ENCODE results near the gene MAPRE2.

MAPRE2 gene

GRCh38 chr18:35045806-35046205, 4.6 kb downstream of the MAPRE2 start:
- TF ChIP-seq ZNF274 (IDR thresholded peaks at IDR 0.05; ENCODE audit: low read depth, low read length) = no peak
- peak overlapping the region; percentile 67; the same call in 1 of the 2 replicates for H3K4me3 ChIP-seq (ENCODE audit: low read length)

- H3K4me3 ChIP-seq (ENCODE audit: low read length) = no peak overlapping the region
- no peak for TF ChIP-seq ZNF274 (IDR thresholded peaks at IDR 0.05; ENCODE audit: low read depth, low read length)
Measured at GRCh38 chr18:35047697-35048292, 6.6 kb downstream of the MAPRE2 start.

- TF ChIP-seq ZNF274 (IDR thresholded peaks at IDR 0.05; ENCODE audit: low read depth, low read length) = no peak
- H3K4me3 ChIP-seq (ENCODE audit: low read length) = peak overlapping the region; percentile 85
Measured at GRCh38 chr18:35049111-35050027, 8.2 kb downstream of the MAPRE2 start.

GRCh38 chr18:35050028-35050546, 8.9 kb downstream of the MAPRE2 start:
- no peak for TF ChIP-seq ZNF274 (IDR thresholded peaks at IDR 0.05; ENCODE audit: low read depth, low read length)
- H3K4me3 ChIP-seq (ENCODE audit: low read length) = no peak overlapping the region

GRCh38 chr18:35050705-35051195, 9.5 kb downstream of the MAPRE2 start:
- peak overlapping the region; percentile 53; the same call in 1 of the 2 replicates for H3K4me3 ChIP-seq (ENCODE audit: low read length)
- no peak for TF ChIP-seq ZNF274 (IDR thresholded peaks at IDR 0.05; ENCODE audit: low read depth, low read length)

- no peak for TF ChIP-seq ZNF274 (IDR thresholded peaks at IDR 0.05; ENCODE audit: low read depth, low read length)
- H3K4me3 ChIP-seq (ENCODE audit: low read length) = no peak overlapping the region
Measured at GRCh38 chr18:35051641-35052377, 10.6 kb downstream of the MAPRE2 start.

- H3K4me3 ChIP-seq (ENCODE audit: low read length) = no peak overlapping the region
- no peak for TF ChIP-seq ZNF274 (IDR thresholded peaks at IDR 0.05; ENCODE audit: low read depth, low read length)
Measured at GRCh38 chr18:35054401-35054800, 13.2 kb downstream of the MAPRE2 start.

- H3K4me3 ChIP-seq (ENCODE audit: low read length) = no peak overlapping the region
- no peak for TF ChIP-seq ZNF274 (IDR thresholded peaks at IDR 0.05; ENCODE audit: low read depth, low read length)
Measured at GRCh38 chr18:35055105-35055504, 13.9 kb downstream of the MAPRE2 start.

- TF ChIP-seq ZNF274 (IDR thresholded peaks at IDR 0.05; ENCODE audit: low read depth, low read length) = no peak
- no peak overlapping the region for H3K4me3 ChIP-seq (ENCODE audit: low read length)
Measured at GRCh38 chr18:35055726-35056125, 14.5 kb downstream of the MAPRE2 start.

- TF ChIP-seq ZNF274 (IDR thresholded peaks at IDR 0.05; ENCODE audit: low read depth, low read length) = no peak
- H3K4me3 ChIP-seq (ENCODE audit: low read length) = no peak overlapping the region
Measured at GRCh38 chr18:35059280-35059927, 18.2 kb downstream of the MAPRE2 start.

- no peak overlapping the region for H3K4me3 ChIP-seq (ENCODE audit: low read length)
- TF ChIP-seq ZNF274 (IDR thresholded peaks at IDR 0.05; ENCODE audit: low read depth, low read length) = no peak
Measured at GRCh38 chr18:35060122-35060815, 19.1 kb downstream of the MAPRE2 start.

- no peak for TF ChIP-seq ZNF274 (IDR thresholded peaks at IDR 0.05; ENCODE audit: low read depth, low read length)
- no peak overlapping the region for H3K4me3 ChIP-seq (ENCODE audit: low read length)
Measured at GRCh38 chr18:35061336-35061735, 20.1 kb downstream of the MAPRE2 start.

GRCh38 chr18:35061804-35062203, 20.6 kb downstream of the MAPRE2 start:
- TF ChIP-seq ZNF274 (IDR thresholded peaks at IDR 0.05; ENCODE audit: low read depth, low read length) = no peak
- no peak overlapping the region for H3K4me3 ChIP-seq (ENCODE audit: low read length)
